WTC11 (cell line): ENCODE data around the gene STX8. TPM values are rescaled to one million over a fixed set of nuclear protein-coding genes. Genes with fewer than 3 reads are reported as not detected.

Experiments used
- ATAC-seq: fragments of 200-7000 bp; cut with Tn5 transposase; 2 replicates; pipeline ENCODE4 v1.10.0; 2021; ENCODE audit warnings: mild to moderate bottlenecking, moderate library complexity
- CTCF ChIA-PET: fragments of 300-600 bp; sonication (Branson Sonifier 250); formaldehyde crosslinking; loops from one replicate; lab custom pipeline; 2021; ENCODE audit warnings: antibody characterized with exemption; lab: Charles Lee
- POLR2A ChIA-PET: fragments of 350-600 bp; sonication (Branson Sonifier 250); formaldehyde crosslinking; loops from one replicate; lab custom pipeline; 2021; ENCODE audit warnings: antibody characterized with exemption; lab: Charles Lee
- DNase-seq: peaks from one replicate; pipeline ENCODE4 v3.0.0; 2021; ENCODE audit warnings: low spot score
- H3K27ac Mint-ChIP-seq: 2 replicates; pipeline ENCODE4 v1.8.0; 2021; ENCODE audit warnings: mixed read lengths
- H3K27me3 Mint-ChIP-seq: 2 replicates; pipeline ENCODE4 v1.8.0; 2021; ENCODE audit warnings: low read depth, mild to moderate bottlenecking, moderate library complexity, mixed read lengths
- H3K36me3 Mint-ChIP-seq: 2 replicates; pipeline ENCODE4 v1.8.0; 2021; ENCODE audit warnings: mixed read lengths
- H3K4me1 Mint-ChIP-seq: 2 replicates; pipeline ENCODE4 v1.8.0; 2022; ENCODE audit warnings: mixed read lengths
- H3K4me3 Mint-ChIP-seq: 2 replicates; pipeline ENCODE4 v1.8.0; 2021; ENCODE audit warnings: mild to moderate bottlenecking, moderate library complexity, mixed read lengths
- H3K9me3 Mint-ChIP-seq: 2 replicates; pipeline ENCODE4 v1.8.0; 2021; ENCODE audit warnings: mixed read lengths
- CBFB ChIP-seq: sonication (generic); formaldehyde crosslinking; IDR thresholded peaks from 2 replicates; pipeline ENCODE4 v1.8.1; 2022; ENCODE audit warnings: mild to moderate bottlenecking, low read depth, missing genetic modification reagents
- CTCF ChIP-seq: fragments of 200-600 bp; IDR thresholded peaks from 2 replicates; pipeline ENCODE4 v1.8.0; 2022; ENCODE audit warnings: antibody characterized with exemption
- ELF4 ChIP-seq: sonication (generic); formaldehyde crosslinking; IDR thresholded peaks from 2 replicates; pipeline ENCODE4 v1.8.1; 2022; ENCODE audit warnings: low read depth, mild to moderate bottlenecking, moderate library complexity, missing genetic modification reagents
- EMX1 ChIP-seq: fragments of 250-450 bp; sonication (Bioruptor Pico); IDR thresholded peaks from 2 replicates; pipeline ENCODE4 v1.8.0; 2021; ENCODE audit warnings: mild to moderate bottlenecking
- ETV6 ChIP-seq: sonication (generic); formaldehyde crosslinking; IDR thresholded peaks from 2 replicates; pipeline ENCODE4 v1.8.1; 2022; ENCODE audit warnings: mild to moderate bottlenecking, missing genetic modification reagents
- GRHL2 ChIP-seq: fragments of 250-450 bp; sonication (Bioruptor Pico); IDR thresholded peaks from 2 replicates; pipeline ENCODE4 v1.8.0; 2022; ENCODE audit warnings: mild to moderate bottlenecking, moderate library complexity; ENCODE audit not compliant: insufficient replicate concordance, severe bottlenecking
- GTF2I ChIP-seq: fragments of 250-450 bp; sonication (Bioruptor Pico); conservative IDR thresholded peaks from 2 replicates; pipeline ENCODE4 v1.4.0; 2021; ENCODE audit warnings: mild to moderate bottlenecking
- JAZF1 ChIP-seq: fragments of 250-450 bp; sonication (Bioruptor Pico); IDR thresholded peaks from 2 replicates; pipeline ENCODE4 v1.9.0; 2021; ENCODE audit warnings: moderate library complexity, mild to moderate bottlenecking, inconsistent platforms
- NFATC4 ChIP-seq: fragments of 250-450 bp; sonication (Bioruptor Pico); IDR thresholded peaks from 2 replicates; pipeline ENCODE4 v1.9.0; 2021; ENCODE audit warnings: mild to moderate bottlenecking
- NFYB ChIP-seq: sonication (generic); formaldehyde crosslinking; conservative IDR thresholded peaks from 2 replicates; pipeline ENCODE4 v1.8.0; 2022; ENCODE audit warnings: low read depth, missing genetic modification reagents
- PRDM15 ChIP-seq: sonication (generic); formaldehyde crosslinking; IDR thresholded peaks from 2 replicates; pipeline ENCODE4 v1.8.0; 2022; ENCODE audit warnings: missing genetic modification reagents
- SMAD4 ChIP-seq: sonication (generic); formaldehyde crosslinking; IDR thresholded peaks from 2 replicates; pipeline ENCODE4 v1.8.0; 2022; ENCODE audit warnings: mild to moderate bottlenecking, missing genetic modification reagents
- SOX15 ChIP-seq: fragments of 250-450 bp; sonication (Bioruptor Pico); IDR thresholded peaks from 2 replicates; pipeline ENCODE4 v1.9.0; 2021; ENCODE audit warnings: mild to moderate bottlenecking
- TP53 ChIP-seq: sonication (generic); formaldehyde crosslinking; IDR thresholded peaks from 2 replicates; pipeline ENCODE4 v1.8.1; 2023; ENCODE audit warnings: mild to moderate bottlenecking, missing genetic modification reagents
- USF2 ChIP-seq: sonication (generic); formaldehyde crosslinking; IDR thresholded peaks from 2 replicates; pipeline ENCODE4 v1.8.1; 2023; ENCODE audit warnings: mild to moderate bottlenecking, missing genetic modification reagents, moderate library complexity
- ZNF138 ChIP-seq: sonication (generic); formaldehyde crosslinking; conservative IDR thresholded peaks from 2 replicates; pipeline ENCODE4 v1.8.1; 2022; ENCODE audit warnings: mild to moderate bottlenecking, moderate library complexity, missing genetic modification reagents
- ZNF219 ChIP-seq: sonication (generic); formaldehyde crosslinking; IDR thresholded peaks from 2 replicates; pipeline ENCODE4 v1.8.0; 2023; ENCODE audit warnings: missing genetic modification reagents, mild to moderate bottlenecking, borderline replicate concordance
- ZNF263 ChIP-seq: sonication (generic); formaldehyde crosslinking; IDR thresholded peaks from 2 replicates; pipeline ENCODE4 v1.8.1; 2022; ENCODE audit warnings: low read depth, mild to moderate bottlenecking, moderate library complexity, missing genetic modification reagents
- ZNF396 ChIP-seq: fragments of 250-450 bp; sonication (Bioruptor Pico); IDR thresholded peaks from 2 replicates; pipeline ENCODE4 v1.8.0; 2021; ENCODE audit warnings: mild to moderate bottlenecking, moderate library complexity, borderline replicate concordance
- ZNF425 ChIP-seq: fragments of 250-450 bp; sonication (Bioruptor Pico); conservative IDR thresholded peaks from 2 replicates; pipeline ENCODE4 v1.9.0; 2021; ENCODE audit warnings: mild to moderate bottlenecking
- total RNA-seq: library from RNA; stranded (reverse); gene quantifications from 3 replicates; pipeline ENCODE4 v1.2.3, GENCODE V29; 2021
- TF ChIP-seq, protein P1 (sequence below): fragments of 250-450 bp; sonication (Bioruptor Pico); IDR thresholded peaks from 2 replicates; pipeline ENCODE4 v1.8.0; 2021; ENCODE audit warnings: mild to moderate bottlenecking
- TF ChIP-seq, protein P2 (sequence below): sonication (generic); formaldehyde crosslinking; conservative IDR thresholded peaks from 2 replicates; pipeline ENCODE4 v1.8.1; 2023; ENCODE audit warnings: mild to moderate bottlenecking, low read depth, missing genetic modification reagents, moderate library complexity

The STX8 gene
- total RNA-seq, 1 experiment from 2014 or later, result 39.9 TPM

GRCh38 chr17:9472541-9472940 is 103.1 kb downstream of the STX8 start:
- DNase-seq (no peak), ATAC-seq (no peak)
- Mint-ChIP-seq H3K4me3 (no peak overlapping the region), H3K4me1 (peaks cover 28% of the 10 kb centered on the region), H3K27me3 (no peaks in the 10 kb centered on the region), H3K9me3 (peaks cover 3% of the 10 kb centered on the region; the same call in 1 of the 2 replicates), H3K36me3 (no peaks in the 10 kb centered on the region; the same call in 1 of the 2 replicates), H3K27ac (no peak overlapping the region)
- ChIA-PET POLR2A (no interaction called here), CTCF (no interaction called here)
- TF ChIP-seq TP53 (no peak), ZNF219 (no peak), GTF2I (CRISPR knock-in tag) (no peak), ZNF396 (CRISPR knock-in tag) (no peak), ETV6 (CRISPR knock-in tag) (no peak), EMX1 (CRISPR knock-in tag) (no peak), ZNF138 (CRISPR knock-in tag) (no peak), ZNF263 (CRISPR knock-in tag) (no peak), NFATC4 (no peak), SMAD4 (CRISPR knock-in tag) (no peak), USF2 (CRISPR knock-in tag) (no peak), ELF4 (CRISPR knock-in tag) (no peak), ZNF425 (no peak), JAZF1 (CRISPR knock-in tag) (no peak), PRDM15 (CRISPR knock-in tag) (no peak), GRHL2 (CRISPR knock-in tag) (no peak)
- TF ChIP-seq, protein P1, sequence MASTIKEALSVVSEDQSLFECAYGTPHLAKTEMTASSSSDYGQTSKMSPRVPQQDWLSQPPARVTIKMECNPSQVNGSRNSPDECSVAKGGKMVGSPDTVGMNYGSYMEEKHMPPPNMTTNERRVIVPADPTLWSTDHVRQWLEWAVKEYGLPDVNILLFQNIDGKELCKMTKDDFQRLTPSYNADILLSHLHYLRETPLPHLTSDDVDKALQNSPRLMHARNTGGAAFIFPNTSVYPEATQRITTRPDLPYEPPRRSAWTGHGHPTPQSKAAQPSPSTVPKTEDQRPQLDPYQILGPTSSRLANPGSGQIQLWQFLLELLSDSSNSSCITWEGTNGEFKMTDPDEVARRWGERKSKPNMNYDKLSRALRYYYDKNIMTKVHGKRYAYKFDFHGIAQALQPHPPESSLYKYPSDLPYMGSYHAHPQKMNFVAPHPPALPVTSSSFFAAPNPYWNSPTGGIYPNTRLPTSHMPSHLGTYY (CRISPR knock-in tag), result no peak

- POLR2A ChIA-PET, result no interaction called here
- Mint-ChIP-seq H3K27ac (no peak overlapping the region), H3K4me1 (peaks cover 26% of the 10 kb centered on the region), H3K36me3 (no peaks in the 10 kb centered on the region; the same call in 1 of the 2 replicates), H3K4me3 (no peak overlapping the region), H3K9me3 (peaks cover 3% of the 10 kb centered on the region; the same call in 1 of the 2 replicates), H3K27me3 (no peaks in the 10 kb centered on the region)
- DNase-seq (no peak), ATAC-seq (no peak)
- CTCF ChIA-PET, result no interaction called here
- TF ChIP-seq CTCF (no peak), SOX15 (CRISPR knock-in tag) (no peak), TP53 (no peak), CBFB (CRISPR knock-in tag) (no peak), NFYB (no peak)
- TF ChIP-seq, protein P2, sequence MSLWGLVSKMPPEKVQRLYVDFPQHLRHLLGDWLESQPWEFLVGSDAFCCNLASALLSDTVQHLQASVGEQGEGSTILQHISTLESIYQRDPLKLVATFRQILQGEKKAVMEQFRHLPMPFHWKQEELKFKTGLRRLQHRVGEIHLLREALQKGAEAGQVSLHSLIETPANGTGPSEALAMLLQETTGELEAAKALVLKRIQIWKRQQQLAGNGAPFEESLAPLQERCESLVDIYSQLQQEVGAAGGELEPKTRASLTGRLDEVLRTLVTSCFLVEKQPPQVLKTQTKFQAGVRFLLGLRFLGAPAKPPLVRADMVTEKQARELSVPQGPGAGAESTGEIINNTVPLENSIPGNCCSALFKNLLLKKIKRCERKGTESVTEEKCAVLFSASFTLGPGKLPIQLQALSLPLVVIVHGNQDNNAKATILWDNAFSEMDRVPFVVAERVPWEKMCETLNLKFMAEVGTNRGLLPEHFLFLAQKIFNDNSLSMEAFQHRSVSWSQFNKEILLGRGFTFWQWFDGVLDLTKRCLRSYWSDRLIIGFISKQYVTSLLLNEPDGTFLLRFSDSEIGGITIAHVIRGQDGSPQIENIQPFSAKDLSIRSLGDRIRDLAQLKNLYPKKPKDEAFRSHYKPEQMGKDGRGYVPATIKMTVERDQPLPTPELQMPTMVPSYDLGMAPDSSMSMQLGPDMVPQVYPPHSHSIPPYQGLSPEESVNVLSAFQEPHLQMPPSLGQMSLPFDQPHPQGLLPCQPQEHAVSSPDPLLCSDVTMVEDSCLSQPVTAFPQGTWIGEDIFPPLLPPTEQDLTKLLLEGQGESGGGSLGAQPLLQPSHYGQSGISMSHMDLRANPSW (CRISPR knock-in tag), result no peak
Observed at GRCh38 chr17:9472094-9472493, 103.5 kb downstream of the STX8 start.
